Liver (tissue), 9 donors: ENCODE measurements around the gene FBXL2. TPM values are rescaled to one million over a fixed set of nuclear protein-coding genes. Genes with fewer than 3 reads are reported as not detected.

Experiments
- DNase-seq: peaks from one replicate; pipeline ENCODE4 v3.0.0-alpha.2; 2017; ENCODE audit warnings: low spot score
- H3K27ac ChIP-seq, 2 donors: one replicate each; pipeline ENCODE4 v1.7.0; 2013; ENCODE audit warnings: inconsistent platforms in 2 of 2, low read length in 2 of 2, control low read depth in 1 of 2, low read depth in 1 of 2, mild to moderate bottlenecking in 1 of 2
- H3K27me3 ChIP-seq, 4 donors: one replicate each; pipeline versions ENCODE4 v1.6.1 to v1.7.0; 2013; ENCODE audit warnings: low read length in 3 of 4, inconsistent platforms in 1 of 4, mild to moderate bottlenecking in 1 of 4, moderate library complexity in 1 of 4; ENCODE audit not compliant: control insufficient read depth in 4 of 4, insufficient read depth in 4 of 4
- H3K36me3 ChIP-seq, 4 donors: one replicate each; pipeline versions ENCODE4 v1.6.1 to v1.7.0; 2013; ENCODE audit warnings: low read length in 3 of 4, mild to moderate bottlenecking in 3 of 4, low read depth in 1 of 4, moderate library complexity in 1 of 4; ENCODE audit not compliant: control insufficient read depth in 4 of 4, insufficient read depth in 3 of 4
- H3K4me1 ChIP-seq, 4 donors: one replicate each; pipeline versions ENCODE4 v1.6.1 to v1.7.0; 2013; ENCODE audit warnings: low read length in 3 of 4, mild to moderate bottlenecking in 3 of 4, moderate library complexity in 1 of 4; ENCODE audit not compliant: control insufficient read depth in 4 of 4, insufficient read depth in 4 of 4
- H3K4me3 ChIP-seq, 3 donors: one replicate each; pipeline versions ENCODE4 v1.6.1 to v1.7.0; 2013; ENCODE audit warnings: low read length in 3 of 3, control low read depth in 1 of 3, low read depth in 1 of 3, mild to moderate bottlenecking in 1 of 3
- H3K9ac ChIP-seq, 2 donors: one replicate each; pipeline ENCODE4 v1.7.0; 2013; ENCODE audit warnings: low read length in 2 of 2, mild to moderate bottlenecking in 2 of 2, moderate library complexity in 2 of 2, control low read depth in 1 of 2, low read depth in 1 of 2
- H3K9me3 ChIP-seq, 4 donors: one replicate each; pipeline versions ENCODE4 v1.6.1 to v1.7.0; 2013; ENCODE audit warnings: low read length in 3 of 4; ENCODE audit not compliant: control insufficient read depth in 4 of 4
- CTCF ChIP-seq: fragments of 150-350 bp; IDR thresholded peaks from 2 replicates; pipeline ENCODE4 v1.5.1; 2017; ENCODE audit warnings: improper control_type of control experiment, low read depth, low read length; ENCODE audit not compliant: missing input control
- FOXA1 ChIP-seq: IDR thresholded peaks from 2 replicates; pipeline ENCODE4 v1.6.1; 2016; ENCODE audit warnings: antibody characterized with exemption
- FOXA2 ChIP-seq: IDR thresholded peaks from 2 replicates; pipeline ENCODE4 v1.6.1; 2016; ENCODE audit warnings: antibody characterized with exemption
- GABPA ChIP-seq, 2 donors: IDR thresholded peaks in 1 of 2; conservative IDR thresholded peaks in 1 of 2; 2 replicates each; pipeline ENCODE4 v1.6.1; 2016; ENCODE audit warnings: antibody characterized with exemption in 2 of 2, mild to moderate bottlenecking in 1 of 2, moderate library complexity in 1 of 2
- HNF4A ChIP-seq, 2 donors: conservative IDR thresholded peaks; 2 replicates each; pipeline ENCODE4 v1.6.1; 2016; ENCODE audit warnings: antibody characterized with exemption in 2 of 2, mild to moderate bottlenecking in 2 of 2
- MAX ChIP-seq: IDR thresholded peaks from 2 replicates; pipeline ENCODE4 v1.6.1; 2016; ENCODE audit warnings: antibody characterized with exemption
- RXRA ChIP-seq, 2 donors: IDR thresholded peaks; 2 replicates each; pipeline ENCODE4 v1.6.1; 2017 to 2018; ENCODE audit warnings: antibody characterized with exemption in 2 of 2, mild to moderate bottlenecking in 1 of 2
- TAF1 ChIP-seq: conservative IDR thresholded peaks from 2 replicates; pipeline ENCODE4 v1.6.1; 2016; ENCODE audit warnings: antibody characterized with exemption, mild to moderate bottlenecking
- YY1 ChIP-seq: IDR thresholded peaks from 2 replicates; pipeline ENCODE4 v1.6.1; 2016; ENCODE audit warnings: antibody characterized with exemption, mild to moderate bottlenecking
- WGBS: extraction: QIAGEN DNeasy Blood & Tissue Kit; methylation state at CpG from one replicate; pipeline ENCODE4 v1.1.7; 2013; 5-methylcytosine and 5-hydroxymethylcytosine counted together
- polyA plus RNA-seq, 2 donors: library from polyadenylated mRNA; stranded (reverse) in 1 of 2; unstranded in 1 of 2; fragments of 200-250 nt in 1 of 2; fragments of >200 nt in 1 of 2; fragmentation: Nextera tagmentation in 1 of 2; extraction: Ambion mirVana in 1 of 2; gene quantifications; one replicate each; pipeline versions ENCODE4 v1.2.1 to v1.2.3, GENCODE V29; 2013 to 2015
- total RNA-seq, 2 donors: library from RNA; depleted of rRNA; stranded (reverse); fragments of >200 nt; gene quantifications; one replicate each; pipeline ENCODE4 v1.2.3, GENCODE V29; 2014
- donor health status: healthy.
- donor health status: healthy.
- donor health status: healthy.
- donor health status: healthy.
- donor health status: healthy.

The FBXL2 gene
- total and polyA plus RNA-seq, 4 donors = 0.24 to 1.3 (median 0.81) TPM

- WGBS = 86% methylated on average over 1 of the region's 1 CpG
- peaks cover 2 to 36% (median 23%) of the 10 kb centered on the region in 4 donors for H3K36me3 ChIP-seq
- H3K4me1 ChIP-seq = no peaks in the 10 kb centered on the region
- H3K9ac ChIP-seq = no peak overlapping the region
- DNase-seq = no peak
- H3K27me3 ChIP-seq = no peaks in the 10 kb centered on the region
- no peak overlapping the region for H3K27ac ChIP-seq
- H3K4me3 ChIP-seq = no peak overlapping the region
- TF ChIP-seq TAF1 = no peak
- TF ChIP-seq GABPA (IDR thresholded peaks at IDR 0.05 in 1 of 2, conservative IDR thresholded peaks at IDR 0.05 in 1 of 2) = no peak
- no peak for TF ChIP-seq MAX
- no peaks in the 10 kb centered on the region for H3K9me3 ChIP-seq
Measured at GRCh38 chr3:33386631-33387030, 109.4 kb downstream of the FBXL2 start.

GRCh38 chr3:33388374-33389100, 111.3 kb downstream of the FBXL2 start:
- Histone ChIP-seq H3K9me3 (no peaks in the 10 kb centered on the region), H3K4me3 (no peak overlapping the region), H3K4me1 (no peaks in the 10 kb centered on the region), H3K27me3 (no peaks in the 10 kb centered on the region), H3K36me3 (peaks cover 6 to 47% (median 37%) of the 10 kb centered on the region in 4 donors), H3K9ac (no peak overlapping the region), H3K27ac (no peak overlapping the region)
- WGBS = 95% methylated on average over 7 of the region's 7 CpGs
- TF ChIP-seq YY1 = no peak
- TF ChIP-seq GABPA (IDR thresholded peaks at IDR 0.05 in 1 of 2, conservative IDR thresholded peaks at IDR 0.05 in 1 of 2) = no peak
- TF ChIP-seq HNF4A (conservative IDR thresholded peaks at IDR 0.05) = no peak
- no peak for DNase-seq

- Histone ChIP-seq H3K27ac (no peak overlapping the region), H3K27me3 (no peaks in the 10 kb centered on the region), H3K9me3 (no peaks in the 10 kb centered on the region), H3K36me3 (peaks cover 6 to 52% (median 39%) of the 10 kb centered on the region in 4 donors), H3K4me1 (no peaks in the 10 kb centered on the region), H3K9ac (no peak overlapping the region), H3K4me3 (no peak overlapping the region)
- 91% methylated on average over 4 of the region's 4 CpGs for WGBS
- no peak for TF ChIP-seq RXRA (IDR thresholded peaks at IDR 0.05)
- DNase-seq = no peak
Measured at GRCh38 chr3:33389908-33390307, 112.7 kb downstream of the FBXL2 start.

GRCh38 chr3:33391255-33391995, 114.2 kb downstream of the FBXL2 start:
- TF ChIP-seq FOXA2 = no peak
- TF ChIP-seq FOXA1 = no peak
- no peak for TF ChIP-seq GABPA (IDR thresholded peaks at IDR 0.05 in 1 of 2, conservative IDR thresholded peaks at IDR 0.05 in 1 of 2)
- TF ChIP-seq CTCF = no peak
- 87% methylated on average over 8 of the region's 8 CpGs for WGBS
- no peak overlapping the region for H3K4me3 ChIP-seq
- DNase-seq = no peak
- no peak overlapping the region for H3K9ac ChIP-seq
- H3K9me3 ChIP-seq = no peaks in the 10 kb centered on the region
- H3K4me1 ChIP-seq = no peaks in the 10 kb centered on the region
- no peak overlapping the region for H3K27ac ChIP-seq
- H3K36me3 ChIP-seq = peaks cover 8 to 65% (median 48%) of the 10 kb centered on the region in 4 donors
- H3K27me3 ChIP-seq = no peaks in the 10 kb centered on the region
